Measurements from ENCODE around the gene EEFSEC.

- no peak for TF ChIP-seq POLR2A (IDR thresholded peaks at IDR 0.05)
- peak; percentile 26 to 70 (median 44) for TF ChIP-seq CTCF (IDR thresholded peaks at IDR 0.05)
Measured at GRCh38 chr3:128322030-128323022, 169.0 kb downstream of the EEFSEC start.
